Measurements from ENCODE around the gene HGFAC. TPM values are rescaled to one million over a fixed set of nuclear protein-coding genes. Genes with fewer than 3 reads are reported as not detected.

HGFAC gene
- total and polyA plus RNA-seq, 2 of the 13 experiments (the other 11 are each of a cell fraction or from before 2014, with no cell fraction given), result 8.5 to 63.6 TPM

DNA sequence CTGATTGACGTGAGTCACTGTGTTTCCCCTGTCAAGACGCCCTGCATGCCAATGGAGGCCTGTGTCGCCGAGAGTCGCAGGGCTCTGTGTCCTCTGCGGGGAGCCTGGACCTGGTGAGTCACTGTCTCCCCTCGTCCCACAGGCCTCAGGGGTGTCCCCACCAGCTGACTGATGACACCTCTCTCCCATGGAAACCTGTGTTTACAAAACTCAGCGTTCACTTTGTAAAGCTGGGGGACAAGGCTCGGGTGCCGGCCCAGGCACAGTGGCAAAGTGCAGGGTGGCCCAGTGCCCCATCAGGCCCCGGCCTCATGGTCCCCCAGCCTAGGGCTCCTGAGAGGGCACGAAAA lies 21.2 kb upstream of the HGFAC start:
- no peak overlapping the region for H3K4me3 ChIP-seq (replicated peaks in 1 of 3; ENCODE audit: insufficient read depth in 1 of 3, low read depth in 2 of 3, low read length in 3 of 3)
- no peak for ATAC-seq
- H3K36me3 ChIP-seq (replicated peaks in 1 of 2; ENCODE audit: control insufficient read depth in 1 of 2, insufficient read depth in 2 of 2, low read length in 2 of 2), result peaks cover 18 to 63% of the 10 kb centered on the region in 2 experiments; a peak in 4 of 5 replicates
- intact Hi-C loops (cut with micrococcal nuclease; ENCODE audit: unreplicated experiment) (no loop called here), in situ Hi-C loops (cut with HindIII; ENCODE audit: extremely low pct_ligation_motif_present, low pct_unique_long_range_greater_than_20kb) (no loop called here)
- FAIRE-seq, result no peak
- no peaks in the 10 kb centered on the region for H3K79me2 ChIP-seq (ENCODE audit: insufficient read depth, low read length)
- H3K9me3 ChIP-seq (ENCODE audit: low read length), result no peaks in the 10 kb centered on the region
- BruUV-seq (replicated peaks), result no TSS peak
- DNase-seq (ENCODE audit: low spot score), result no peak
- no peak overlapping the region for H3K4me2 ChIP-seq (ENCODE audit: low read depth, low read length)
- no peak overlapping the region for H2AFZ ChIP-seq (ENCODE audit: low read length)
- no peaks in the 10 kb centered on the region for H4K20me1 ChIP-seq (ENCODE audit: insufficient read depth, low read length)
- no peak overlapping the region for H3K27ac ChIP-seq (ENCODE audit: extremely low read length, insufficient read depth, low read length)
- no peaks in the 10 kb centered on the region for H3K27me3 ChIP-seq (ENCODE audit: control insufficient read depth in 1 of 2, insufficient read depth in 2 of 2, low read length in 2 of 2)
- TF ChIP-seq ZNF629 (CRISPR knock-in tag; conservative IDR thresholded peaks at IDR 0.05), result no peak
- no peak for TF ChIP-seq ZNF83 (CRISPR knock-in tag; IDR thresholded peaks at IDR 0.05; ENCODE audit: borderline replicate concordance)
- no peak for TF ChIP-seq KDM4B (CRISPR knock-in tag; IDR thresholded peaks at IDR 0.05)
- TF ChIP-seq ZFP1 (CRISPR knock-in tag; IDR thresholded peaks at IDR 0.05), result no peak
- no peak for TF ChIP-seq ZNF850 (CRISPR knock-in tag; conservative IDR thresholded peaks at IDR 0.05)
- TF ChIP-seq SAP130 (CRISPR knock-in tag; IDR thresholded peaks at IDR 0.05; ENCODE audit: low read depth), result no peak
- TF ChIP-seq ZBTB21 (CRISPR knock-in tag; IDR thresholded peaks at IDR 0.05), result no peak
- no peak for TF ChIP-seq NKX3-1 (CRISPR knock-in tag; IDR thresholded peaks at IDR 0.05)
- TF ChIP-seq MTA3 (CRISPR knock-in tag; IDR thresholded peaks at IDR 0.05), result no peak
- no peak for TF ChIP-seq POLR2A (IDR thresholded peaks at IDR 0.05; ENCODE audit: insufficient read depth in 1 of 2, low read depth in 2 of 2, low read length in 2 of 2)
- no peak for TF ChIP-seq YEATS4 (CRISPR knock-in tag; IDR thresholded peaks at IDR 0.05; ENCODE audit: borderline replicate concordance)
- no peak for TF ChIP-seq IKZF4 (CRISPR knock-in tag; IDR thresholded peaks at IDR 0.05; ENCODE audit: borderline replicate concordance, low read depth, not compliant biosample characterization)
- no peak for TF ChIP-seq ZNF547 (CRISPR knock-in tag; IDR thresholded peaks at IDR 0.05)
- no peak for TF ChIP-seq U2AF1 (optimal IDR thresholded peaks at IDR 0.05; ENCODE audit: low read depth, low read length)
- no peak for TF ChIP-seq ZSCAN21 (CRISPR knock-in tag; IDR thresholded peaks at IDR 0.05; ENCODE audit: borderline replicate concordance)
- ChIA-PET POLR2A (no interaction called here), CTCF (ENCODE audit: low intra/inter-chr PET ratio, low total read pairs) (no interaction called here)
- H3K9ac ChIP-seq (ENCODE audit: insufficient read depth, low read depth, low read length), result no peak overlapping the region
- no peaks in the 10 kb centered on the region for H3K4me1 ChIP-seq (ENCODE audit: insufficient read depth, low read length)
- 91% methylated on average over 10 of the region's 12 CpGs for WGBS (ENCODE audit: low lambda C conversion rate)

All from HepG2 (cell line).